OCI-M1 (cell line): ENCODE measurements around the gene DHRS12.
"Not testable (repeated sequence)": the region's sequence is repeated elsewhere in the genome, so short reads cannot be mapped to it uniquely, and the experiment has no call there.

Experiments used
- DNase-seq: peaks from one replicate; lab custom pipeline; 2025; lab: John Stamatoyannopoulos, UW

Gene DHRS12

DNA sequence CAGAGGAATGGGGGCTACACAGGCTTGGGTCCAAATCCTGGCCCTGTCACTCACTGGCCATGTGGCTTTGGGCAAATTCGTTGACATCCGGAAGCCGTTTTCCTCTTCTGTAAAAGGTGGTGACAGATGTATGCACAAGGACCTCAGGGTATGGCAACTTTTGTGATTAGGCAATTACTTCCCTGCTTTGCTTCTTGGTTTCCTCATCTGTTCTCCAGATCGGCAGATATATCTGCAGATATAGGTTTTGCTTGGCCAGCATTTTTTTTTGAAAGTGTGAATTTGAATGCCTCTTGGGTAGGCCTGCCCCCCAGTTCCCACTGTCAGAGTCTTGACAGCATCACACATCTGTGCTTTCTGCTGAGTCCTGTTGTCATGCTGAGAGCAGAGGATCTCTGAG lies 23.3 kb upstream of the DHRS12 start:
- no peak for DNase-seq

DNA sequence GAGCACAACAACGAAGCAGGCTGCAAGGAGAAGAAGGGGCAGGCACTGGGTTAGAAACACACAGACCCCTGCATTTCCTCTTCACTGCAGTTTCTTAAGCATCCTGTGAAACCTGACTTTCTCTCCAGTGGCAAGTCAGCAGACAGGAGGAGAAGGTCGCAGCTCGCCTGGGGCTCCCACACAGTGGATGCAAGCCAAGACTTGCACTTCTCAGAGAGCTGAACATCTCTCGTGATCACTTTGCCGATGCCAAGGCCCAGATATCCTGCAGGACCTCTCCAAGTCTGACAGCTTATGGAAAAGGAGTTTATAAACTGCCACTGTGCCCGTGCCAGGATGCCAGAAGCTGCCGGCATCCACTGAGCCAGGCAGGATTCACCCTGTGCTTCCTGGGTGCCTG lies 22.6 kb upstream of the DHRS12 start:
- no peak for DNase-seq

DNA sequence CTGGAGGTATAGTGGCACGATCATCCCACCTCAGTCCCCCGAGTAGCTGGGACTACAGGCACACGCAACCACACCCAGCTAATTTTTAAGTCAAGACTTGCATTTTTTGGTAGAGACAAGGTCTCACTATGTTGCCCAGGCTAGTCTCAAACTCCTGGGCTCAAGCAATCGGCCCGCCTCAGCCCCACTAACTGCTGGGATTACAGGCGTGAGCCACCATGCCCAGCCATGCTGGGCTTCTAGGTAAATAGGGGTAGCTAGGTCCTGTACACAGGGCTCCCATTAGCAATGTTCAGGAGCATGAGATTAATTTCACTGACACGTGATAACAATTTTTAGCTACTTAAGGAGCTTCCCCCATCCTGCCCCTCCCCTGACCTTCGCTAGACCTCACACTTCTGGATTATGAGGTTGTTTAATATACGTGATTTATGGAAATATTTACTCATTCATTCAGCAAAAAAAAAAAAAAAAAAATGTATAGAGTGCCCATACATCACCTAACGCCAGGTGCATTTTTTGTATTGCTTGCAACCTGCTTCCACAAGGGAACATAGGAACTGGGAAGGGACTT lies 21.8 kb upstream of the DHRS12 start:
- no peak for DNase-seq

DNA sequence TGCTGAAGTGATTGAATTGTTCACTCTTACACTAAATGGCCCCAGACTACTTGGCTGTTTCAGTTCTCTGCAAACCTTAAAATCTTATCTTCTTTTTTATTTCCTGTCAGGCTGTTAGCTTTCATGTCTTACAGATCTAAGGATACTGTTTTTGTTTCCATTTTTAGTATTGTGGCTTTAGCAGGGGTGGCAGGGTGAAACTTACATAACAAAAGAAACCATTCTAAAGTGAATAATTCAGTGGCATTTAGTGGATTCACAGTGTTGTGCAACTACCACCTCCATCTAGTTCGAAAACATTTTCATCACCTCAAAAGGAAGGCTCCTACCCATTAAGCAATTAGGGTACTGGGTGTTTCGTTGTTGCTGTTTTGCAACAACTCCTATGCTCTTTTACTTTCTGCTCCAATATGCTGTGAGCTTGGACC lies 21.2 kb upstream of the DHRS12 start:
- DNase-seq = peak; percentile 52

DNA sequence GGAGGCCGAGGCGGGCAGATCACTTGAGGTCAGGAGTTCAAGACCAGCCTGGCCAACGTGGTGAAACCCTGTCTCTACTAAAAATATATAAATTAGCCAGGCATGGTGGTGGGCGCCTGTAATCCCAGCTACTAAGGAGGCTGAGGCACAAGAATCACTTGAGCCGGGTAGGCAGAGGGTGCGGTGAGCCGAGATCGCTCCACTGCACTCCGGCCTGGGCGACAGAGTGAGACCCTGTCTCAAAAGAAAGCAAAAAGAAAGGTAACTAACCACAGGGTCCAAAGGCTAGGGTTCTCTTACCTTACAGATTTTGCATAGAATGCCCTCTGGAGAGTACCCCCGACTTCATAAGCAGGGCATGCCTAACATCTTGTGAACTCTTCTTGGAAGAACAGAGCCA lies 20.7 kb upstream of the DHRS12 start:
- DNase-seq = not testable (repeated sequence)

DNA sequence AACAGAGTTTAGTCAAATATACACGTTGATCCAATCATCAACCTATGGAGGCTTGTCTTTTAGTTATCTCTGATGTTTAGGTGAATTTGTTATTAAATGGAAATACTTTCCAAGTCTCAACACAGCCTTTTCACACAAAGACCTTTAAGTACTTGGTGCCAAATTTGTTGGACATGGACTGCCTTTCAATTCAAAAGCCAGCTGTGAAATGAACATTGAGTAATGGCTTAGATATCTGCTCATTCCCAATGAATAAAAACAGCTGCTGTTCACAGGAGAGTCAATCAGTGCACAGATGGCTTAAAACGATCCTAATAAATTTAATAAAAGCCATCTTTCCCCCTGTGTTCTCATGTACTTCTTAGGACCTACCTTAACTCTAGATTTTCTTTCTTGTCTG lies 19.9 kb upstream of the DHRS12 start:
- DNase-seq = no peak

DNA sequence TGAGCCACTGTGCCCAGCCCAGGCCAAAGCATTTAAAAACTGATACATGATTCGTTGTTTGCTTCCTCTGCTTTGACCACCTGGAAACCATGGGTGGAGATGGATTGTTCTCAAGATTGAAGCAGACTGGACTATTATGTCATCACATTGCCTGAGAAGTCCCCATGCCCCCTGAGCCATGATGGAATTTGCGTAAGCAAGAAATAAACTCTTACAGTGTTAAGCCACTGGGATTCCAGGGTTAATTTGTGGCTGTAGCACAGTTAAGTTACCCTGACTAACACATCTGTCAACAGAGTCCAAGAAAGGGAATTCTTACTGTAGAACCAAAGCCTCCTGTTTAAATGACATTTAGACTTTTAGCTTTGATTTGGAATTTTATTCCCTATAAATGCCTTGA lies 19.4 kb upstream of the DHRS12 start:
- no peak for DNase-seq

DNA sequence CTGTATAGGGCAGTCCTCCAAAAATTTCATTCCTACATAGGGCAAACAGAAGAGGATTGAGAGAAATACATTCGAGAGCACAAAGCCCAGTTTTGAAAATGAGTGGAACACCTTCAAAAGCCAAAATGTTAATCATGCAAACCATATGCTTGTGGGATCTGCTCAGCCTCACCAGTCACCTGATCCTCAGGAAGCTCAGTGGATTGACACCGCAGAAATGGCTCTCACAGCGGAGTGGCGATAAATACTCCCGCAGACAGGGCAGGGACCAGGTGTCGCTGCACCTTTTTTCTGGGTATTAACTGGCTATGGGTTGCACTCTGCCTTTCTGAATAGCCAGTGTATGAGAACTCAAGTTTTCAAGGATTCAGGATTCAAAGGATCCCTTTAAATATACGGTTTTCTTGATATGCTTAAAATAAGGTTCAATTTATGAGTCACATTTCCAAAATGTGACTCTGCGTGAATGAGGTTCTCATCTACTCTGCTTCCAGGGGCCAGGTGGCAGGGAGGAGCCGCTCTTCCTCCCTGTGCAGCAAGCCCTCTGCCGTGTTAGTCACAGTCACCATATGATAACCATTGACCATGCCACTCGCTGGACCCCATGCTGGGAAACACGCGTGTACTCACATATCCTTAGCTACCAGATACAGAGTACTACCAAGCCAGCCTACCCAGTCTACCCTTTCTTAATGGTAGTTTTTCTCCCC lies 18.3 kb upstream of the DHRS12 start:
- DNase-seq = no peak

DNA sequence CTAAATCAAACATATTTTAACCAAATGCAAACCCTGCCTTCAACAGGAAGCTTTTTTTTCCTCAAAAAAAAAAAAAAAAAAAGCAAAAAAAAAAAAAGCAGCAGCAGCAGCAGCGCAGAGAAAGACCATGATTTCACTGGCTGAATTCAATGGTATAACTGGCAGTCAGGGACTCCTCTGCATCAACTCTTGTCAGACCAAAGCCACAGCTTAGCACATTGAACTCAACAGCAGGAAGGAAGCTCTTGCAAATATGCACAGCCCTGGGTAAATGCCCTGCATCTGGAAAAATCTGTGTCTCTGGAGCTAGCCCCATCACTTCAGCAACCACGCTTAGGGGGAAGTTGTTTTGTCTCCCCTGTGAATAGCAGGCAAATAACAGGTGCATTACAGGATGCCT lies 17.6 kb upstream of the DHRS12 start:
- no peak for DNase-seq

DNA sequence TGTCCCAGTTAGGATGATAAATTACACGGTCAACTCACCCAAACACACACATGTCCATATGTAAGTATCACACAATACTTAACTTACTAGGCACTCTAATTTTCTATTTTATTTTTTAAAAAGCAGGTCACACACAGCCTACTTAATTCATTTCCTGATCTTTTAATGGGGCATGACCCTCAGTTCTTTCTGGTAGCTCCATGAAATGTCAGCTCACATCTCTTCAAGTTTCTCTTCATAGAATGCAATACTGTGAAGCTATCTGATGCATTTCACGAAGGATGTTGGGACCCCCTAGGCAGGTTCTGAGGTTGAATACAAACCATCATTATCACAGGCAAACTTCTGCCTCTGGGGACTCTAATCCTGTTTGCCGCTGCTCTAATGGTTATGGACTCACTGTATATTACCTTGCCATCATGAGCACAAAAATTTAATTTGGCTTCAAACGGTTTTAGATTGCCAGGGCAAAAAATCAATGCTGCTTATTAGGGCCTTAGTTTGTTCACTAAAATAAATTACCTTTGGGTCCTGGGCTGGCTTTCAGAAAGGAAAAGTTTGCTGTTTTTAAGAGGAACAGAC lies 16.1 kb upstream of the DHRS12 start:
- DNase-seq = no peak

DNA sequence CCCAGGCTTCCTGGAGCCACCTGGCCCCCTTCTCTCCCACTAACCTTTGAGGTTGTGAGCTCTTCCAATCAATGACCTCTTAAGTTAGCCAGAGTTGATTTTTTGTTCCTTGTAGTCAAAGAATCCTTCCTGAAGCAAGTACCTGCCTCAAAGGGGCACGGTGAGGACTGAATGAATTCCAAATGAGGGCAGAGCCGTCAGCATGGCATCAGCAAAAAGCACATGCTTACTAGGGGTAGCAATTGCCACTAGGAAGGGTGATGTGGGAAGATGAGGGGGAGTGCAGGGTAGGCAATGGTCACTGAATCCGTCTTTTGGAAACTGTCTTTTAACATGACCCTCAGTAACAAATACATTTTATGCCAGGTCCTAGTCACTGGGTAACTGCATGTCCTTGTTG lies 15.6 kb upstream of the DHRS12 start:
- DNase-seq = no peak

DNA sequence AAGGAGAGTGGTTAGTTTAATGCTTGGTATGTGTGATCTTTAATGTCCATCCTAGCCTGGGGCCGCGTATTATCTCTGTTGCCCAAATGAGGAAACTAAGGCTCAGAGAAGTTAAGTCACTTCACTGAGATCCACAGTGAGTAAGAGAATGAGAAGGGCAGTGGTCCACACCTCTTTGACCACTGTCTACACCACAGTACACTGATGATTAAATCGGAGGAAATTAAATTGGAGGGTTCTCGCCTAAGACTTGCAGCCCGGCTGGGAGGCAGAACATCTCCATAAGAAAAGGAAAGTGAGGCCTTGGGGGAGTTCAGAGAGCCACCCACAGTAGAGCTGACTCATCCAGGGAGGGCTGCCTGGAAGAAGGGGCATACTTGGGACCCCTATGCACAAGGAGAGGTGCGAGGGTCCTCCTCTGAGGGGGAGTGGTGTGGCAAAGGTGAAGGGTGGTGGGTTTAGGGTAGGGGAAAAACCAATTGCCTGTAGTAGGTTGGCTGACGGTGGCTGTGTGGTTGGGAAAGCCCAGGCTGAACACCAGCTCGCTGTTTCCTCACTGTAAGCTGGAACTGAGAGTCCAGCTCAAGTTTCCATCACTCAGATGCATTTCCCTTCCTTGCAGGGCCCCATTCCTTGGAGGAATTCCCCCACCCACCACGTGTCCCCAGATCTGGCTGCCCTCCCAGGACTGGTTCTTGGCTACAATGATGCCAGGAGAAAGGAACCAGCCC lies 15.0 kb upstream of the DHRS12 start:
- DNase-seq = no peak

DNA sequence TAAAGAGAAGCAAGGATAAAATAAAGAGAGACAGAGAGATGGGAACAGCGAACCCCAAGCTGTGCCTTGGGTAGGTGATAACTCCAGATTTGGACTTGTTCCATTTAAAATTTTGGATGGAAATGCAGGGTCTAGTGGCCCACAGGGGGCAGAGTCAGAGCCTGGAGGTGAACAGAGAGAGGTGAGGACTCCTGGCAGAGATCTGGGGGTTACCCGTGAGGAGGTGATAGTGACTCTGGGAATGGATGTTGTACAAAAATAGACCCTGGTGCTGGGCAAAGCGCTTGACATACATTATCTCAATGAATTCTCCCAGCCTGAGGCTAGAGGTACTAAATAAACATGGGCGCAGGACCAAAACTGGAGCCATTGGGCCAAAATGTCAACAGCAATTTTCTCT lies 14.3 kb upstream of the DHRS12 start:
- no peak for DNase-seq

DNA sequence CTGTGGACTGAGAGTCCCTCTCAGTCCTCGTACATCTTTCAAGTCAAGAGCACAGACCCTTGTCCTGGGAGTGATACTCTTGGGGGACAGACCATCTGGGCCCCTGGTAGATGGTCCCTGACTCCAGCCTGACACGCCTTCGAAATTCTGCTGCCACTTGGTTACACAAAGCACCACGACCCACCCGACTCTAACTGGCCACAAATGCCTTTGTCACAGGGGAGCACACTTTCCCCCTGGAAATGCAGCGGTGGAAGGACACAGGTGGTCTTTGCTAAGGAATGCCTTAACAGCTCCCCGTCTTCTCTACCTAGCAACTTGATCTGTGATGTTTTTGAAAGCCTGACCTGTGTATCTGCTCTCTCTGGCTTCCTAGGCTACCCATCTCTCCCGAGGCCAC lies 13.8 kb upstream of the DHRS12 start:
- DNase-seq = no peak

DNA sequence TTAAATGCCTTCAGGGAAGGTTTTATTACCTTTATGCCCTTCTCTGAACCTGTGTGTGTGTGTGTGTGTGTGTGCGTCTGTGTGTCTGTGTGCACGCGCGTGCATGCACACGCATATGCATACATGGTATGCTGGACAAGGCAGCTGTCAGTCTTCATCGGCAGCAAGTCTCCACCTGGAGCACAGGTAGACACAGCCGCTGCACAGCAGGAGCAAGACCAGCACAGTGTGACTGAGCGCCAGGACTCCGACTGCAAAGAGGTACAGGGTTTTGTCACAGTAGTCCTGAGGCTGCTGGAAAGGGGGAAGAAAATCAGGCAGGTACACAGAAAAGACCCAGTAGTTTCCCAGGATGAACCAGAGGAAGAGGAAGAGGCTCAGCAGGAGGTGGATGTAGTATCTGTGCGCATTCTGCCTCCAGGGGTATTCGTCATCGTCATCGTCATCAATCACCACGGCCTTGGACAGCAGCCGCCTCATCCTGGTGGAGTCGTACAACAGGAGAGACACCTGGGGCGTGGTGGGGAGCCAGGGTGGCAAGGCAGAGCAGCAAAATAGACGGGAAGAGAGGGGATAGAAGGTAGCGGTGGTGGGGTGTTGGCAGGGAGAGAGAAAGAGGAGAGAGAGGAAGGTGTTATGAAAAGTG lies 12.8 kb upstream of the DHRS12 start:
- DNase-seq = no peak

DNA sequence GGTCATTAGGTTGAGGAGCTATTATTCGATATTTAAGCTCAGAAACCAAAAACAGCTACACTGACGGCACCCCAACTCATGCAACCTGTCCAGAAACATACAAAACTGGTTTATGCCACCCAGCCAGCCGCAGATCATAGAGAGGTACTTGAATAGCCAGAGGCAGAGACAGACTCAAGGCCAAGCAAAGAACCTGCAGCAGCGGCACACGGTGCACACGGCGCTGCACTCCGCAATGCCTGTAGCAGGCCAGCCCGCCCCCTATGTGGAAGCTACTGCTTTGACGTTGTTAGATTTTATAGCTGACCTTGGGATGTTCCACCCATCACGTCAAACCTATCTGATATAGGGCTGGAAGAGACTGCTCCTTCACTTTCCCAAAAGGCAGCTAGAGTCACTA lies 11.9 kb upstream of the DHRS12 start:
- no peak for DNase-seq

DNA sequence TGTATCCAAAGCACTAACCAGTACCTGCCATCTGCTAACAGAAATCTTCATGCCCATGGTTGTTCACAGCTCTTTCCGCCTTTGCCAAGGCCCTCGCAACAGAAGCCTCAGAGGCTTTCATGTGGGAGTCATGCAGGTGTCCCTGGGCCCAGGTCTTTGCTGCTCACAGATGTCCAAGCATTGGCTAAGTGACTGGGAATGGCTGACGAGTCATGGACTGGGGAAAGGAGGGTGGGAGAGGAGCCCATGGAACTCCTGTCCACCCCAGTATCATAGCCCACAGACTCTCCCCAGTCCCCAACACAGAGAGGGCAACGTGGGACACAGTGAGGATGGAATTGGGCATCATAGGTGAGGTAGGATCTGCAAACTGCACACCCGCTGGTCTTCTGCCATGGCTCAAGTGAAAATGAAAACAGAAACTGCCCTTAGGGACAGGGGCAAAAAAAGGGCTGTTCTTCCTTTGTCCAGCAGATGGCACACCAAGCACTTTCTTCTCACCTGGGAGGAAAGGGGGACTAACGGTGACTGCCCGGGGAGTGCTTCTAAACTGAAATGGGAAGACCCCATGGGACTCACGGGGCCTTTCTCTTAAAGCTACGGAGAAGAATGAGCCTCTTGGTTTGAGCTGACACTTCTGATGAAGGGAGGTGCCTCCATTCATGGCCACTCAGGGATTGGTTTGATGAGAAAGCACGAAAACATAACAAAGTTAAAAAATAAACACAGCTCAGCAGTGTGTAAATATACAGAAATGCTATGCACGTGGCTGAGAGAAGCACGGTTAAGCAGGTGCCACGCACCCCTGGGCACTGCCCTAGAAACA lies 11.1 kb upstream of the DHRS12 start:
- peak; percentile 88 for DNase-seq

DNA sequence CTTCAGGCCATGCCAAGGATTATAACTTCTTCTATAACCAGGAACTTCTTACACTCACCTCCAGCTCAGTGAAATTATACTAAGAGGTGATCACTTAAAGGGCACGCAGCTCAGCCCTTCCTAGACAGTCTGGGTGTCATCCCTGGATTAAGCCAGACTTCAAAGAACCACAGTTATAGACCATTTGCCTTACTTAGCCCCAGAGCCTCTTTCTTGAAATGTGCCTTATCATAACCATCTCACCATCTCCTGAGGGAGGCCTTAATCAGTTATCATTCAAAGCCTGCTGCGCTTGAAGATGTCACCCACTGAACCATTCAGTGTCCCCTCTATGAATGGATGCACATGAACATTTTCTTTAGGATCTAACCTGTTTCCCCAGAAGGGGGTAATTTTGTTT lies 10.1 kb upstream of the DHRS12 start:
- no peak for DNase-seq

DNA sequence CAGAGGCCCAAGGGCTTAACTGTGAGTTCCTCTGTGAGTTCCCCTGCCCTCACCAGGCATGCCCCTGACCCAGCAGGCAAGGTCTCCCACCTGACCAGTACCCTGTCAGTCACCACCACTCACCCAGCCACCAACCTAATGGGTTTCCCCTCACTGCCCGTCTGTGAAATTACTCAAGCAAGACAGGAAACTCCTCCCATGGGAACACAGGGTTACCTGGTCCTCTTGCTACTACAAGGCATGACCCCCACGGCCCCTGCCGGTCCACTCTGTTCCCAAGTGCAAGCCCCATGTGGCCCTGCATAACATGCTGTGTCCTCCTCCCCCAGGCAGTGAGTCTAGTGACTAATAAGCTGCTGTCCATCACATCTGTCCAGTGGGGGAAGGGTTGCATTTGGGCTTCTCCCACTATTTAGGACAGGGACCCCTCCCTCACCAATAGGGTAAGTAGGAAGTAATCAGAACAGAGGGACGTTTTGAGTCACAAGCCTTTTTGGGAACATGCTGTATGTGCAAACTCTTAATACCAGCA lies 8.0 kb upstream of the DHRS12 start:
- DNase-seq = no peak

DNA sequence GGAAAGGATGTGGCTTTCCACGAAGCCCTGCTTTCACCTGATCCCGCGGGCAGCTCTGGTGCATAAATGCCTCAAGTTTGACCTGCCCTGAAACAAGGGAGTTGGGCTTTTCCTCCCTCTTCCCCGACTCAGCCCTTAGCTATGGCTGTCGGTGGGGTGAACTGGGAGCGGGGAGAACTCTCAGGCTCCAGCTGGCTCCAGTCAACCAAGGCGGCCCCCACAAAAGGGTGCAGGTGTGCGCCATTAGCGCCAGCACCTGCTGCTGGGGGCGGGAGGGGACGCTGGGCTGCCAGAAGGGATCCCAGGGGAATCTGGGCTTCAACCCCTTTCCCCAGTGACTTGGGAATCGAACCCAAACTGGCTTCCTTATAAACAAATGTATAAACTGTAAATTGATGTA lies 7.1 kb upstream of the DHRS12 start:
- DNase-seq = no peak

DNA sequence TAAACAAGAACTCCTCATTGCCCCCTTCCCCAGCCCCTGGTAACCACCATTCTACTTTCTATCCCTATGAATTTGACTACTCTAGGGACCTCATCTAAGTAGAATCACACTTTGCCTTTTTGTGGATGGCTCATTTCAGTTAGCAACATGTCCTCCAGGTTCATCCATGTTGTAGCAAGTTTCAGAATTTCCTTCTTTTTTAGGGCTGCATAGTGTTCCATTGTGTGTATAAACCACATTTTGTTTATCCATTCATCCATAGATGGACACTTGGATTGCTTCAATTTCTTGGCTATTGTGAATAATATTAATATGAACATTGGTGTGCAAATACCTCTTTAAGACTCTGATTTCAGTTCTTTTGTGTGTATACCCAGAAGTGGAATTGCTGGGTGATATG lies 4.8 kb upstream of the DHRS12 start:
- no peak for DNase-seq

DNA sequence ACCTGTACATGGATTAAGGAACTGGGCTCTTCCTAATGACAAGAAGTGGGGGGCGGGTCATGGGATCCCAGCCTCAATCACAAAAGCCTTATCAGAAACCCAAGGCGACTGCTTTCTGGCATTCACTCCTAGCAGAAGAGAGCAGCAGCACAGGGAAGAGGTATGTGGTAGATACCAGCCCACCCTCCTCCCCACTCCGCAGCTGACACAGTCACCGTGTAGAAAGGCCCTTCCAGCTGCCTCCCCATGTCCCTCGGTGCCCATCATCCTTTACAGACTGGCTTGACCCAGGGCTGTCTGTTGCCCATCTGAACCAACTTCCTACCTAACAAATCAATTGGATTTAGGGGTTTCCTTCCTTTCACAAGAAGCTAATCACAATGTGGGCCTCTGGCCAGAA lies 3.1 kb upstream of the DHRS12 start:
- DNase-seq = peak; percentile 38
